Osteocyte (in vitro differentiated cells): ENCODE measurements around the gene LTB4R2. TPM values are rescaled to one million over a fixed set of nuclear protein-coding genes. Genes with fewer than 3 reads are reported as not detected.

Experiments used
- DNase-seq: peaks from one replicate; pipeline ENCODE4 v3.0.0; 2021; ENCODE audit warnings: mixed read lengths; ENCODE audit not compliant: unreplicated experiment; ENCODE audit errors: extremely low spot score
- H3K27ac Mint-ChIP-seq: one replicate; pipeline ENCODE4 v1.8.0; 2021; ENCODE audit warnings: mild to moderate bottlenecking, mixed read lengths; ENCODE audit not compliant: unreplicated experiment
- H3K27me3 Mint-ChIP-seq: one replicate; pipeline ENCODE4 v1.8.0; 2021; ENCODE audit warnings: mixed read lengths; ENCODE audit not compliant: unreplicated experiment
- H3K36me3 Mint-ChIP-seq: one replicate; pipeline ENCODE4 v1.8.0; 2021; ENCODE audit warnings: mixed read lengths; ENCODE audit not compliant: unreplicated experiment
- H3K4me1 Mint-ChIP-seq: one replicate; pipeline ENCODE4 v1.8.0; 2021; ENCODE audit warnings: mixed read lengths; ENCODE audit not compliant: unreplicated experiment
- H3K4me3 Mint-ChIP-seq: one replicate; pipeline ENCODE4 v1.8.0; 2021; ENCODE audit warnings: mild to moderate bottlenecking, moderate library complexity, mixed read lengths; ENCODE audit not compliant: unreplicated experiment
- H3K9me3 Mint-ChIP-seq: one replicate; pipeline ENCODE4 v1.8.0; 2021; ENCODE audit warnings: mixed read lengths; ENCODE audit not compliant: unreplicated experiment
- CTCF ChIP-seq: fragments of 200-600 bp; sonication (generic); IDR thresholded peaks from 2 replicates; pipeline ENCODE4 v1.5.0; 2021; ENCODE audit warnings: antibody characterized with exemption, mild to moderate bottlenecking, moderate library complexity
- total RNA-seq: library from RNA; stranded (reverse); gene quantifications from 2 replicates; pipeline ENCODE4 v1.2.1, GENCODE V29; 2021

Gene LTB4R2
- total RNA-seq, 1 donor from 2014 or later: 14.9 TPM

GRCh38 chr14:24292118-24292807, 17.7 kb upstream of the LTB4R2 start:
- Mint-ChIP-seq H3K36me3 (peaks cover 20% of the 10 kb centered on the region), H3K9me3 (no peaks in the 10 kb centered on the region), H3K27ac (no peak overlapping the region), H3K4me3 (no peak overlapping the region), H3K27me3 (no peaks in the 10 kb centered on the region), H3K4me1 (peaks cover 9% of the 10 kb centered on the region)
- TF ChIP-seq CTCF: no peak
- DNase-seq: no peak

- Mint-ChIP-seq H3K4me3 (no peak overlapping the region), H3K27ac (no peak overlapping the region), H3K9me3 (no peaks in the 10 kb centered on the region), H3K4me1 (peaks cover 15% of the 10 kb centered on the region), H3K27me3 (no peaks in the 10 kb centered on the region), H3K36me3 (peaks cover 20% of the 10 kb centered on the region)
- no peak for TF ChIP-seq CTCF
- no peak for DNase-seq
These were observed 16.4 kb upstream of the LTB4R2 start for GRCh38 chr14:24293525-24293924.

GRCh38 chr14:24296341-24297157, 13.4 kb upstream of the LTB4R2 start:
- peak overlapping the region; percentile 79 for H3K27ac Mint-ChIP-seq
- peak; percentile 88 for DNase-seq
- no peak overlapping the region for H3K4me3 Mint-ChIP-seq
- no peaks in the 10 kb centered on the region for H3K9me3 Mint-ChIP-seq
- no peaks in the 10 kb centered on the region for H3K27me3 Mint-ChIP-seq
- peaks cover 31% of the 10 kb centered on the region for H3K4me1 Mint-ChIP-seq
- H3K36me3 Mint-ChIP-seq: peaks cover 12% of the 10 kb centered on the region
- TF ChIP-seq CTCF: peak; percentile 85

GRCh38 chr14:24297190-24297964, 12.6 kb upstream of the LTB4R2 start:
- H3K4me3 Mint-ChIP-seq: peak overlapping the region; percentile 7
- H3K4me1 Mint-ChIP-seq: peaks cover 31% of the 10 kb centered on the region
- DNase-seq: no peak
- peaks cover 11% of the 10 kb centered on the region for H3K36me3 Mint-ChIP-seq
- H3K9me3 Mint-ChIP-seq: no peaks in the 10 kb centered on the region
- peak; percentile 55 for TF ChIP-seq CTCF
- H3K27me3 Mint-ChIP-seq: no peaks in the 10 kb centered on the region
- H3K27ac Mint-ChIP-seq: peak overlapping the region; percentile 54
